HG02943 (cell line): Measurements from ENCODE around the gene NEDD9.

Source experiments
- ATAC-seq: cut with Tn5 transposase; IDR thresholded peaks from one replicate; pipeline ENCODE4 v1.9.1; 2021; ENCODE audit warnings: mild to moderate bottlenecking, low read depth, moderate library complexity; ENCODE audit not compliant: unreplicated experiment

The NEDD9 gene

GRCh38 chr6:11187301-11187700 is 45.2 kb downstream of the NEDD9 start:
- ATAC-seq = no peak

- no peak for ATAC-seq
These were observed 47.1 kb downstream of the NEDD9 start for GRCh38 chr6:11185204-11185842.

GRCh38 chr6:11183761-11184362 is 48.6 kb downstream of the NEDD9 start:
- ATAC-seq = no peak

- ATAC-seq = no peak
These were observed 50.9 kb downstream of the NEDD9 start for GRCh38 chr6:11181478-11182136.

GRCh38 chr6:11179419-11180202 is 52.9 kb downstream of the NEDD9 start:
- no peak for ATAC-seq

GRCh38 chr6:11179088-11179418 is 53.4 kb downstream of the NEDD9 start:
- ATAC-seq = no peak

- no peak for ATAC-seq
These were observed 55.2 kb downstream of the NEDD9 start for GRCh38 chr6:11177271-11177670.

GRCh38 chr6:11174242-11174611 is 58.2 kb downstream of the NEDD9 start:
- ATAC-seq = no peak

- ATAC-seq = no peak
These were observed 59.8 kb downstream of the NEDD9 start for GRCh38 chr6:11172501-11173327.

GRCh38 chr6:11171952-11172351 is 60.5 kb downstream of the NEDD9 start:
- no peak for ATAC-seq

GRCh38 chr6:11168091-11168635 is 64.3 kb downstream of the NEDD9 start:
- no peak for ATAC-seq

- no peak for ATAC-seq
These were observed 65.5 kb downstream of the NEDD9 start for GRCh38 chr6:11166948-11167347.

- no peak for ATAC-seq
These were observed 67.5 kb downstream of the NEDD9 start for GRCh38 chr6:11164717-11165646.

GRCh38 chr6:11163932-11164331 is 68.5 kb downstream of the NEDD9 start:
- no peak for ATAC-seq

GRCh38 chr6:11162262-11162661 is 70.2 kb downstream of the NEDD9 start:
- no peak for ATAC-seq

GRCh38 chr6:11161031-11161956 is 71.2 kb downstream of the NEDD9 start:
- ATAC-seq = no peak

- no peak for ATAC-seq
These were observed 72.3 kb downstream of the NEDD9 start for GRCh38 chr6:11160199-11160598.

- ATAC-seq = no peak
These were observed 76.9 kb downstream of the NEDD9 start for GRCh38 chr6:11155589-11155988.
